K562 (cell line): ENCODE data around the gene SLC25A45. TPM values are rescaled to one million over a fixed set of nuclear protein-coding genes. Genes with fewer than 3 reads are reported as not detected.

Experiments used
- ATAC-seq: fragments of 200-7000 bp; cut with Tn5 transposase; 3 replicates; pipeline ENCODE4 v1.9.1; 2020; ENCODE audit warnings: moderate library complexity
- BruUV-seq: library from RNA; stranded (reverse); fragments of 400-500 nt; replicated peaks from 2 replicates; lab custom pipeline; 2021; lab: Mats Ljungman, UMichigan
- CTCF ChIA-PET: fragments of 300-600 bp; formaldehyde crosslinking; extraction: SDS; loops from one replicate; lab custom pipeline; 2021; ENCODE audit warnings: low intra/inter-chr PET ratio; lab: Yijun Ruan, JAX
- POLR2A ChIA-PET: fragments of 300-600, 350-650 bp; sonication (Branson Sonifier 250); formaldehyde crosslinking; extraction: SDS; loops from one replicate; lab custom pipeline; 2021; ENCODE audit warnings: antibody characterized with exemption, inconsistent platforms; lab: Yijun Ruan, JAX
- DNase-seq, 4 experiments: peaks; one replicate each; pipeline versions ENCODE4 v3.0.0 to v3.0.0-alpha.2; 2011 to 2018; ENCODE audit warnings: low spot score in 3 of 4, mixed read lengths in 3 of 4; ENCODE audit errors: extremely low read depth in 1 of 4
- FAIRE-seq: peaks from 2 replicates; lab custom pipeline; 2011; peaks lifted over from hg19 to GRCh38; lab: Jason Lieb, UNC
- H2AFZ ChIP-seq: 2 replicates; pipeline ENCODE4 v1.6.0; 2011; ENCODE audit warnings: low read depth, low read length, control low read depth, inconsistent platforms
- H3K27ac ChIP-seq: fragments of 200-600 bp; 3 replicates; pipeline ENCODE4 v1.8.0; 2011; ENCODE audit warnings: low read depth, mild to moderate bottlenecking, control low read depth, inconsistent platforms, low read length, moderate library complexity, mixed read lengths; ENCODE audit errors: extremely low read depth
- H3K27me3 ChIP-seq, 2 experiments: fragments of 300-600 bp in 1 of 2; 2 replicates in 1 of 2; 3 replicates in 1 of 2; pipeline versions ENCODE4 v1.6.0 to v1.8.0; 2011; ENCODE audit warnings: inconsistent platforms in 2 of 2, low read length in 2 of 2, mild to moderate bottlenecking in 1 of 2, mixed read lengths in 1 of 2, moderate library complexity in 1 of 2; ENCODE audit not compliant: control insufficient read depth in 2 of 2, insufficient read depth in 2 of 2
- H3K36me3 ChIP-seq: fragments of 300-600 bp; 3 replicates; pipeline ENCODE4 v1.8.0; 2011; ENCODE audit warnings: mild to moderate bottlenecking, low read length, inconsistent platforms; ENCODE audit not compliant: control insufficient read depth, insufficient read depth
- H3K4me1 ChIP-seq, 2 experiments: fragments of 200-600 bp in 1 of 2; replicated peaks in 1 of 2; 2 replicates in 1 of 2; 3 replicates in 1 of 2; pipeline versions ENCODE4 v1.5.1 to v1.8.0; 2011; ENCODE audit warnings: inconsistent platforms in 2 of 2, low read length in 2 of 2, mild to moderate bottlenecking in 1 of 2, mixed read lengths in 1 of 2, moderate library complexity in 1 of 2; ENCODE audit not compliant: control insufficient read depth in 2 of 2, insufficient read depth in 2 of 2
- H3K4me2 ChIP-seq: 2 replicates; pipeline ENCODE4 v1.6.1; 2011; ENCODE audit warnings: low read length, control low read depth, inconsistent platforms, mixed read lengths; ENCODE audit not compliant: insufficient read depth
- H3K4me3 ChIP-seq: fragments of 200-600 bp; sonication (generic), shearing (Covaris generic); 2 replicates; pipeline ENCODE4 v1.5.1; 2016; ENCODE audit warnings: control low read depth, inconsistent platforms
- H3K79me2 ChIP-seq: fragments of 200-600 bp; 3 replicates; pipeline ENCODE4 v1.8.0; 2011; ENCODE audit warnings: low read length, inconsistent platforms; ENCODE audit not compliant: control insufficient read depth, insufficient read depth
- H3K9ac ChIP-seq, 2 experiments: 2 replicates each; pipeline versions ENCODE4 v1.6.0 to v1.6.1; 2011; ENCODE audit warnings: low read depth in 2 of 2, low read length in 2 of 2, control low read depth in 1 of 2, inconsistent platforms in 1 of 2, mild to moderate bottlenecking in 1 of 2, mixed read lengths in 1 of 2; ENCODE audit not compliant: insufficient read depth in 1 of 2
- H3K9me1 ChIP-seq: one replicate; pipeline ENCODE4 v1.6.0; 2011; ENCODE audit warnings: inconsistent platforms, mild to moderate bottlenecking, low read length, moderate library complexity; ENCODE audit not compliant: control insufficient read depth, insufficient read depth
- H3K9me3 ChIP-seq: replicated peaks from 2 replicates; pipeline ENCODE4 v1.5.1; 2011; ENCODE audit warnings: low read depth, low read length, inconsistent platforms; ENCODE audit not compliant: control insufficient read depth, insufficient read depth
- H4K20me1 ChIP-seq: replicated peaks from 2 replicates; pipeline ENCODE4 v1.6.1; 2011; ENCODE audit warnings: low read length, inconsistent platforms, mixed read lengths; ENCODE audit not compliant: control insufficient read depth, insufficient read depth
- ARID2 ChIP-seq: fragments of 450-650 bp; IDR thresholded peaks from 2 replicates; pipeline ENCODE4 v1.6.1; 2017; ENCODE audit warnings: antibody characterized with exemption, mild to moderate bottlenecking
- BACH1 ChIP-seq: fragments of 200-800 bp; sonication (Bioruptor generic); IDR thresholded peaks from 2 replicates; pipeline ENCODE4 v1.6.1; 2016; ENCODE audit warnings: missing genetic modification characterization, missing compliant biosample characterization
- CXXC5 ChIP-seq: fragments of 250-450 bp; sonication (Bioruptor Pico); IDR thresholded peaks from 2 replicates; pipeline ENCODE4 v1.8.0; 2022; ENCODE audit warnings: inconsistent platforms, mild to moderate bottlenecking, moderate library complexity
- DPF2 ChIP-seq: fragments of 450-650 bp; IDR thresholded peaks from 2 replicates; pipeline ENCODE4 v1.6.1; 2016
- HDAC3 ChIP-seq: fragments of 450-650 bp; IDR thresholded peaks from 2 replicates; pipeline ENCODE4 v1.6.1; 2018; ENCODE audit warnings: borderline replicate concordance, mild to moderate bottlenecking, moderate library complexity; ENCODE audit not compliant: partially characterized antibody
- JUNB ChIP-seq: fragments of 450-650 bp; formaldehyde crosslinking; conservative IDR thresholded peaks from 2 replicates; pipeline ENCODE4 v1.4.0; 2020; ENCODE audit warnings: mild to moderate bottlenecking
- KDM2B ChIP-seq: fragments of 250-450 bp; sonication (Bioruptor Pico); IDR thresholded peaks from 2 replicates; pipeline ENCODE4 v1.8.0; 2021; ENCODE audit warnings: mild to moderate bottlenecking, moderate library complexity
- POLR2A ChIP-seq: fragments of 450-650 bp; conservative IDR thresholded peaks from 2 replicates; pipeline ENCODE4 v1.6.1; 2016
- POLR2AphosphoS5 ChIP-seq: IDR thresholded peaks from 2 replicates; pipeline ENCODE4 v1.6.1; 2011; ENCODE audit warnings: mild to moderate bottlenecking, low read depth, low read length, moderate library complexity; ENCODE audit not compliant: control insufficient read depth, insufficient read depth
- POLR2B ChIP-seq: fragments of 450-650 bp; IDR thresholded peaks from 2 replicates; pipeline ENCODE4 v1.6.1; 2018; ENCODE audit warnings: low read depth; ENCODE audit not compliant: partially characterized antibody
- POLR2G ChIP-seq: fragments of 200-400 bp; formaldehyde crosslinking; IDR thresholded peaks from 2 replicates; pipeline ENCODE4 v1.6.1; 2017; ENCODE audit warnings: low read depth, mild to moderate bottlenecking, antibody characterized with exemption, low read length, moderate library complexity
- RBM17 ChIP-seq: fragments of 200-400 bp; formaldehyde crosslinking; IDR thresholded peaks from 2 replicates; pipeline ENCODE4 v1.6.1; 2017; ENCODE audit warnings: low read depth, mild to moderate bottlenecking, low read length, borderline replicate concordance
- SIN3A ChIP-seq, 2 experiments: fragments of 150-350 bp in 1 of 2; IDR thresholded peaks; 2 replicates each; pipeline ENCODE4 v1.6.1; 2011 to 2016; ENCODE audit warnings: borderline replicate concordance in 2 of 2, low read depth in 2 of 2, low read length in 2 of 2, mild to moderate bottlenecking in 2 of 2, moderate library complexity in 2 of 2; ENCODE audit not compliant: control insufficient read depth in 1 of 2
- SMARCE1 ChIP-seq: fragments of 450-650 bp; IDR thresholded peaks from 2 replicates; pipeline ENCODE4 v1.7.1; 2016; ENCODE audit warnings: mild to moderate bottlenecking
- SNIP1 ChIP-seq: fragments of 450-650 bp; IDR thresholded peaks from 2 replicates; pipeline ENCODE4 v1.7.1; 2017; ENCODE audit warnings: low read depth, mild to moderate bottlenecking
- STAT5B ChIP-seq: fragments of 250-450 bp; sonication (Bioruptor Pico); IDR thresholded peaks from 2 replicates; pipeline ENCODE4 v1.8.0; 2021; ENCODE audit warnings: mild to moderate bottlenecking, inconsistent platforms
- SUPT5H ChIP-seq: fragments of 450-650 bp; IDR thresholded peaks from 2 replicates; pipeline ENCODE4 v1.6.1; 2016
- ZC3H4 ChIP-seq: sonication (generic); formaldehyde crosslinking; IDR thresholded peaks from 2 replicates; pipeline ENCODE4 v1.9.0; 2021; ENCODE audit warnings: missing genetic modification reagents, borderline replicate concordance
- ZNF197 ChIP-seq: fragments of 200-800 bp; sonication (Bioruptor generic); IDR thresholded peaks from 2 replicates; pipeline ENCODE4 v1.6.1; 2016; ENCODE audit warnings: low read depth, missing genetic modification characterization, missing compliant biosample characterization
- ZNF24 ChIP-seq: fragments of 450-650 bp; IDR thresholded peaks from 2 replicates; pipeline ENCODE4 v1.6.1; 2016
- ZNF3 ChIP-seq: fragments of 250-450 bp; sonication (Bioruptor Pico); IDR thresholded peaks from 2 replicates; pipeline ENCODE4 v1.5.0; 2021; ENCODE audit warnings: mild to moderate bottlenecking, moderate library complexity
- WGBS: fragments of 100-300 bp; shearing (Covaris generic); methylation state at CpG from one replicate; pipeline ENCODE4 v1.1.6; 2016; ENCODE audit warnings: low coverage, mixed read lengths; ENCODE audit not compliant: insufficient coverage; ENCODE audit errors: missing lambda C conversion rate; 5-methylcytosine and 5-hydroxymethylcytosine counted together
- in situ Hi-C: fragments of 300-500 bp; cut with MboI; formaldehyde crosslinking; loops from 4 replicates; pipeline ENCODE4 v1.15.0; 2018; ENCODE audit warnings: inconsistent platforms, mixed read lengths
- intact Hi-C: fragments of 100-400 bp; cut with micrococcal nuclease; formaldehyde crosslinking; loops from 2 replicates; pipeline ENCODE4 v1.14.2; 2022
- polyA plus RNA-seq, 8 experiments: library from polyadenylated mRNA; depleted of rRNA in 4 of 8; stranded (reverse) in 5 of 8; unstranded in 3 of 8; fragments of >200 nt; fragmentation: Nextera tagmentation in 2 of 8; fragmentation: Illumina TruSeq in 1 of 8; extraction: Ambion mirVana in 2 of 8; extraction: Trizol in 1 of 8; gene quantifications; 2 replicates each; pipeline versions ENCODE4 v1.2.1 to v1.2.3, GENCODE V29; 2011 to 2014; ENCODE audit warnings: inconsistent platforms in 1 of 8, missing spikeins in 1 of 8
- total RNA-seq, 7 experiments: library from RNA; depleted of rRNA in 6 of 7; stranded (reverse); fragments of >200 nt in 6 of 7; fragmentation: Illumina TruSeq in 2 of 7; extraction: Trizol in 2 of 7; gene quantifications; 2 replicates each; pipeline versions ENCODE4 v1.2.1 to v1.2.3, GENCODE V29; 2011 to 2021; ENCODE audit warnings: low replicate concordance in 1 of 7
- TF ChIP-seq, protein P1 (sequence below), 2 experiments: IDR thresholded peaks; 2 replicates each; pipeline ENCODE4 v1.6.1; 2011; ENCODE audit warnings: borderline replicate concordance in 1 of 2, control low read depth in 1 of 2, low read depth in 1 of 2, low read length in 1 of 2, mild to moderate bottlenecking in 1 of 2, mixed read lengths in 1 of 2, moderate library complexity in 1 of 2; ENCODE audit not compliant: insufficient read depth in 1 of 2, insufficient read length in 1 of 2, poor library complexity in 1 of 2, severe bottlenecking in 1 of 2; ENCODE audit errors: extremely low read depth in 1 of 2
- TF ChIP-seq, protein P2 (sequence below): sonication (generic); formaldehyde crosslinking; IDR thresholded peaks from 2 replicates; pipeline ENCODE4 v1.8.0; 2022; ENCODE audit warnings: mild to moderate bottlenecking, missing genetic modification reagents

The SLC25A45 gene
- total and polyA plus RNA-seq, 9 of the 15 experiments (the other 6 are each of a cell fraction or from before 2014, with no cell fraction given) = 0.15 to 2.3 (median 0.68) TPM

DNA sequence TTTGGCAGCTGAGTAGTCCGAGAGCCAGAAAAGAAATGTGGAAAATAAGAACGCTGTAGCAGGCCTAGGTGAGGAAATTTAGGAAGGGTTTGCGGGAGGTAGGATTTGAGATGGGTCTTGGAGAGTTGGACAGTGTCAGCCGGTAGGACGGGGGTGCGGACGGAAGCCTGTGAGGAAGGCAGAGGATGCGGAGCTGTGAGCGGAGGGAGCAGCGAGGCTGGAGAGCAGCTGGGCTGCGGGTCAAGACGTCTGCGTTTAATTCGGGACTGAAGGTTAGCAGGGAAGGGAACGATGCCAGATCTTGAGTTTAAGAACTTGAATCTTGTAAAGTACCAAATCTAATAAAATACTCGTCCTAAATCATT is 28.6 kb downstream of the SLC25A45 start:
- H4K20me1 ChIP-seq = peaks cover 10% of the 10 kb centered on the region; the same call in 1 of the 2 replicates
- peaks cover 36% of the 10 kb centered on the region for H3K36me3 ChIP-seq
- 74% methylated on average over 16 of the region's 16 CpGs for WGBS
- CTCF ChIA-PET = interaction anchor here (0.9 kb wide), 1 partner anchor 78 kb away, joined by 3 read pairs; no protein-coding TSS in a partner anchor
- H3K9me3 ChIP-seq = no peaks in the 10 kb centered on the region
- H3K27me3 ChIP-seq = no peaks in the 10 kb centered on the region
- no peaks in the 10 kb centered on the region for H3K9me1 ChIP-seq
- peak overlapping the region; percentile 63 for H3K4me3 ChIP-seq
- ATAC-seq (no peak), FAIRE-seq (no peak), DNase-seq (no peak)
- H2AFZ ChIP-seq = peak overlapping the region; percentile 82
- POLR2A ChIA-PET = interaction anchor here (0.7 to 15.6 kb wide), 11 partner anchors 9 to 176 kb away, joined by 3 to 253 read pairs (median 5); partner anchors contain the start of genes DPF2, MALAT1 and NEAT1
- H3K27ac ChIP-seq = peak overlapping the region; percentile 66
- H3K4me2 ChIP-seq = peak overlapping the region; percentile 88
- no peaks in the 10 kb centered on the region for H3K79me2 ChIP-seq
- intact Hi-C loops (no loop called here), in situ Hi-C loops (no loop called here)
- peaks cover 25 to 48% of the 10 kb centered on the region in 2 experiments for H3K4me1 ChIP-seq
- no TSS peak for BruUV-seq
- peak overlapping the region; percentile 44 to 94; a peak in 3 of 4 replicates for H3K9ac ChIP-seq
- TF ChIP-seq ARID2 = no peak
- no peak for TF ChIP-seq KDM2B (CRISPR knock-in tag)
- TF ChIP-seq ZC3H4 (CRISPR knock-in tag) = 0 out of 2 replicates have a peak, but pooled peaks have one; percentile 47
- TF ChIP-seq, protein P1, sequence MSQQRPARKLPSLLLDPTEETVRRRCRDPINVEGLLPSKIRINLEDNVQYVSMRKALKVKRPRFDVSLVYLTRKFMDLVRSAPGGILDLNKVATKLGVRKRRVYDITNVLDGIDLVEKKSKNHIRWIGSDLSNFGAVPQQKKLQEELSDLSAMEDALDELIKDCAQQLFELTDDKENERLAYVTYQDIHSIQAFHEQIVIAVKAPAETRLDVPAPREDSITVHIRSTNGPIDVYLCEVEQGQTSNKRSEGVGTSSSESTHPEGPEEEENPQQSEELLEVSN (IDR thresholded peaks at IDR 0.05; ENCODE audit: borderline replicate concordance in 1 of 2, extremely low read depth in 1 of 2, insufficient read depth in 1 of 2, insufficient read length in 1 of 2, low read depth in 1 of 2, low read length in 1 of 2, poor library complexity in 1 of 2, severe bottlenecking in 1 of 2) = no peak
- TF ChIP-seq POLR2A = peak; percentile 63
- TF ChIP-seq BACH1 (tag) = no peak
- no peak for TF ChIP-seq ZNF24
- TF ChIP-seq ZNF197 (CRISPR knock-in tag) = no peak
- TF ChIP-seq RBM17 = no peak
- TF ChIP-seq POLR2AphosphoS5 = no peak
- TF ChIP-seq STAT5B (CRISPR knock-in tag) = no peak
- TF ChIP-seq ZNF3 (CRISPR knock-in tag) = no peak
- no peak for TF ChIP-seq POLR2G
- TF ChIP-seq, protein P2, sequence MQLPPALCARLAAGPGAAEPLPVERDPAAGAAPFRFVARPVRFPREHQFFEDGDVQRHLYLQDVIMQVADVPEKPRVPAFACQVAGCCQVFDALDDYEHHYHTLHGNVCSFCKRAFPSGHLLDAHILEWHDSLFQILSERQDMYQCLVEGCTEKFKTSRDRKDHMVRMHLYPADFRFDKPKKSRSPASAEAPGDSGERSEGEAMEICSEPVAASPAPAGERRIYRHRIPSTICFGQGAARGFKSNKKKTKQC = peak; percentile 83; the same call in 1 of the 2 replicates
- TF ChIP-seq SMARCE1 = 0 out of 2 replicates have a peak, but pooled peaks have one; percentile 14
- TF ChIP-seq CXXC5 (CRISPR knock-in tag) = no peak
- TF ChIP-seq SNIP1 = no peak
- TF ChIP-seq HDAC3 = no peak
- peak; percentile 56 for TF ChIP-seq POLR2B
- peak; percentile 62 for TF ChIP-seq SUPT5H
- 0 out of 4 replicates have a peak, but pooled peaks of 1 of the 2 experiments have one; percentile 21 for TF ChIP-seq SIN3A (IDR thresholded peaks at IDR 0.05; ENCODE audit: borderline replicate concordance in 2 of 2, control insufficient read depth in 1 of 2, low read depth in 2 of 2, low read length in 2 of 2)
- no peak for TF ChIP-seq JUNB (CRISPR knock-in tag)
- TF ChIP-seq DPF2 = no peak
